GM12875 (cell line): ENCODE results near the gene NRSN2.
"Not testable (repeated sequence)": the region's sequence is repeated elsewhere in the genome, so short reads cannot be mapped to it uniquely, and the experiment has no call there.

Experiments used
- H3K4me3 ChIP-seq: one replicate; pipeline ENCODE4 v1.5.1; 2011; ENCODE audit warnings: low read depth, low read length, control low read depth
- TF ChIP-seq, protein P1 (sequence below): IDR thresholded peaks from 2 replicates; pipeline ENCODE4 v1.5.1; 2011; ENCODE audit warnings: low read depth, mild to moderate bottlenecking, control low read depth, inconsistent platforms, low read length, moderate library complexity, borderline replicate concordance; ENCODE audit not compliant: insufficient read depth

The NRSN2 gene

DNA sequence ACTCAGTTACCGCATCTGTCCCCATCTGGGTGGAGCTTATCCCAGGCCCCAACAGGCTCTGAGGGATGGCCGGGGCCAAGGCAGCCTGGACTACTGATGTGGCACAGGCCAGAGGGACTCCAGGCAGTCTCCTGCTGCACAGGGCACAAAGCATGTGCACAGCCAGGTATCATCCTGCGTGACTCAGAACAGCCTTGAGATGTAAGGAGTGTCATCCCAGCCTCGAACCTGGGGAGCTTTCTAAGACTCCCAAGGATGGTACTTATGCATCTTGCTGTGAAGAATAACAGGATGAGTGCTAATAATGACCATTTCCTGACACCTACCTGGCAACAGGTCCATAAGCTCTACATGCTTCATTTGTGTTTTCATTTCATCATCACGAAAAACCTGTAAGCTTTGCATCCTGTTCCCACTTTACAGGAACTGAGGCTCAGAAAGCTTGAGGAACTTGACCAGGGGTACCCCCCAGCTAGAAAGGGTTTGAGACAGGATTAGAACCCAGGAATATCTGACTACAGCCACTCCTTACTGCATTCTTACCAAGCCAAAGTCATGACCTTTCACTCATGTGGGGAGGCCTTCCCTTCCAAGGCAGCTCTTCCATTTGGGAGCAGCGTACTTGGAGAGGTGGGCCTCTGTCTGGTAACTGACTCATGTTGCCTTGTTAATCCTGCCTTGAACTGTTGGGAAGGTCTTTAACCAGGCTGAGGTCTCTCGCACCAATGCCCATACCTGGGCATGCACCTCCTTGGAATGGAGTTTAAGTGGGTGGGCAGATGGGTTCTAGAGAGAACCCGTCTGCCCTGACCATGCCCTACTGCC lies 35.6 kb downstream of the NRSN2 start:
- no peak overlapping the region for H3K4me3 ChIP-seq
- TF ChIP-seq, protein P1, sequence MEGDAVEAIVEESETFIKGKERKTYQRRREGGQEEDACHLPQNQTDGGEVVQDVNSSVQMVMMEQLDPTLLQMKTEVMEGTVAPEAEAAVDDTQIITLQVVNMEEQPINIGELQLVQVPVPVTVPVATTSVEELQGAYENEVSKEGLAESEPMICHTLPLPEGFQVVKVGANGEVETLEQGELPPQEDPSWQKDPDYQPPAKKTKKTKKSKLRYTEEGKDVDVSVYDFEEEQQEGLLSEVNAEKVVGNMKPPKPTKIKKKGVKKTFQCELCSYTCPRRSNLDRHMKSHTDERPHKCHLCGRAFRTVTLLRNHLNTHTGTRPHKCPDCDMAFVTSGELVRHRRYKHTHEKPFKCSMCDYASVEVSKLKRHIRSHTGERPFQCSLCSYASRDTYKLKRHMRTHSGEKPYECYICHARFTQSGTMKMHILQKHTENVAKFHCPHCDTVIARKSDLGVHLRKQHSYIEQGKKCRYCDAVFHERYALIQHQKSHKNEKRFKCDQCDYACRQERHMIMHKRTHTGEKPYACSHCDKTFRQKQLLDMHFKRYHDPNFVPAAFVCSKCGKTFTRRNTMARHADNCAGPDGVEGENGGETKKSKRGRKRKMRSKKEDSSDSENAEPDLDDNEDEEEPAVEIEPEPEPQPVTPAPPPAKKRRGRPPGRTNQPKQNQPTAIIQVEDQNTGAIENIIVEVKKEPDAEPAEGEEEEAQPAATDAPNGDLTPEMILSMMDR, result no peak

DNA sequence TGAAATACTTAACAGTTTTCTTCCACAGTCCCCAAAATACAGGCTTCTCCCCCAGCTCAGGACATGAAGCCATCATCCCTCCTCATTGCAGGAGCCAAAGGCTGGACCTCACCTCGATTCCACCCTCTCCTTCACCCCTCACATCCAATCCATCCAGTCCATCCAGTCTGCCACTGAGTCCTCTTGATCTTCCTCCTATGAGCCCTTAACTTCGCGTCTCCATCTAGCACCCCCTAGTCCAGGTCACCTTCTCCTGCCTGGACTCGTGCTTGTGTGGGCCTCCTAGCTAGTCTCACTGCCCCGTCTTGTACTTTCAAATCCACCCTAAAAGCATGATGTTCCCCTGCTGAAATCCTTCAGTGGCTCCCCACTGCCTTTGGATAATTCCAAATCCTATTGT lies 37.0 kb downstream of the NRSN2 start:
- TF ChIP-seq, protein P1, result no peak
- no peak overlapping the region for H3K4me3 ChIP-seq

DNA sequence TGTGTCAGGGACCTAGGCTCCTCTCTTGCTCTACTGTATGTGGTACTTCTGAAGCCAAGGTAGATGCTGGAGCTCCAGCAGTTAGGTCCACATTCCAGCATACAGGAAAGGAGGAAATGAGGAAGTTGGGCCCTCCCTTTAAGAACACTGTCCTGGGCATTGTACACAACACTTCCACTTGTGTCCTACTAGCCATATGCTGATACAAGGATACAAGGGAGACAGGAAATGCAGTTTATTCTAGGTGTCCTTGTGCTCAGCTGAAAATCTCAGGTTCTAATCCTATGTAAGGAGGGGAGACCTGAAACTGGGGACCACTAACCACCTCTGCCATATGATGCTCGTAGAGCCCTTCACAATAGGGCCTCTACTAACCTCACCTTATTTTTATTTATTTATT lies 37.8 kb downstream of the NRSN2 start:
- TF ChIP-seq, protein P1, result no peak
- no peak overlapping the region for H3K4me3 ChIP-seq

DNA sequence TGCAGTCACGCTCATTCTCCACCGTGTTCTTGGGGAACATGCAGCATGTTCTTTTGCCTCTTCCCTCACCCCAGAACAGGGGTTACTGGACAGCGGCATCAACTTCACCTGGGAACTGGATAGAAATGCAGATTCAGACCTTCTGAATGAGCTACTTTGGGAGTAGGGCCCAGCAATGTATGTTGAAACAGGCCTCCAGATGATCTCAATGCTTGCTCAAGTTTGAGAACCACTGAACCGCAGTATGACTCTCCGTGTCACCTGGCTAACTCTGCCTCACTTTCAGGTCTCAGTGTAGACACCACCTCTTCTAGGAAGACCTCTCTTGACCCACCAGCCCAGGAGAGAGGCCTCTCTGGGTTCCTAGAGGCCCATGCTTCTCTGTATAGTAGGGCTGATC lies 38.5 kb downstream of the NRSN2 start:
- no peak overlapping the region for H3K4me3 ChIP-seq
- TF ChIP-seq, protein P1, result no peak

DNA sequence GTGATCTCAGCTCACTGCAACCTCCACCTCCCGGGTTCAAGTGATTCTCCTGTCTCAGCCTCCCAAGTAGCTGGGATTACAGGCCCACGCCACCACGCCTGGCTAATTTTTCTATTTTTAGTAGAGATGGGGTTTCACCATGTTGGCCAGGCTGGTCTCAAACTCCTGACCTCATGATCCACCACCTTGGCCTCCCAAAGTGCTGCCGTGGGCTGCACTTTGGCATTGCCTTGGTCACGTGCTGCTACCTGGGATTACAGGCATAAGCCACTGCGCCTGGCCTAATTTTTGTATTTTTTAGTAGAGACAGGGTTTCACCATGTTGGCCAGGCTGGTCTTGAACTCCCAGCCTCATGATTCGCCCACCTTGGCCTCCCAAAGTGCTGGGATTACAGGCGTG lies 39.7 kb downstream of the NRSN2 start:
- not testable (repeated sequence) for H3K4me3 ChIP-seq

DNA sequence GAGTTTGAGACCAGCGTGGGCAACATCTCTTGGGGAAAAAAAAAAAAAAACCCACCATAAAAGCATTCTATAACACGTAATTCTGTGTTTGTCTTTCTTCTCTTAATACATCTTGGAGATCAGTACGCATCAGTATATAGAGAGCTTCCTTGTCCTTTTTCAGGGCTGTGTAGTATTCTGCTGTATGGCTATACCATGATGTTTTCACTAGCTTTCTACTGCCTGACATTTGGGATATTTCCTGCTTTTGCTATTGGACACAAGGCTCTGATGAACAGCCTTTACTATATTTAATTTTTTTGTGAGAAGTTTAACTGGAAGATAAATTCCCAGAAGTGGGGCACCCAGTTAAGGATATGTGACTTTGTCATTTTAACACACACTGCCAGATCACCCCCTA lies 40.6 kb downstream of the NRSN2 start:
- no peak overlapping the region for H3K4me3 ChIP-seq
- TF ChIP-seq, protein P1, result no peak

DNA sequence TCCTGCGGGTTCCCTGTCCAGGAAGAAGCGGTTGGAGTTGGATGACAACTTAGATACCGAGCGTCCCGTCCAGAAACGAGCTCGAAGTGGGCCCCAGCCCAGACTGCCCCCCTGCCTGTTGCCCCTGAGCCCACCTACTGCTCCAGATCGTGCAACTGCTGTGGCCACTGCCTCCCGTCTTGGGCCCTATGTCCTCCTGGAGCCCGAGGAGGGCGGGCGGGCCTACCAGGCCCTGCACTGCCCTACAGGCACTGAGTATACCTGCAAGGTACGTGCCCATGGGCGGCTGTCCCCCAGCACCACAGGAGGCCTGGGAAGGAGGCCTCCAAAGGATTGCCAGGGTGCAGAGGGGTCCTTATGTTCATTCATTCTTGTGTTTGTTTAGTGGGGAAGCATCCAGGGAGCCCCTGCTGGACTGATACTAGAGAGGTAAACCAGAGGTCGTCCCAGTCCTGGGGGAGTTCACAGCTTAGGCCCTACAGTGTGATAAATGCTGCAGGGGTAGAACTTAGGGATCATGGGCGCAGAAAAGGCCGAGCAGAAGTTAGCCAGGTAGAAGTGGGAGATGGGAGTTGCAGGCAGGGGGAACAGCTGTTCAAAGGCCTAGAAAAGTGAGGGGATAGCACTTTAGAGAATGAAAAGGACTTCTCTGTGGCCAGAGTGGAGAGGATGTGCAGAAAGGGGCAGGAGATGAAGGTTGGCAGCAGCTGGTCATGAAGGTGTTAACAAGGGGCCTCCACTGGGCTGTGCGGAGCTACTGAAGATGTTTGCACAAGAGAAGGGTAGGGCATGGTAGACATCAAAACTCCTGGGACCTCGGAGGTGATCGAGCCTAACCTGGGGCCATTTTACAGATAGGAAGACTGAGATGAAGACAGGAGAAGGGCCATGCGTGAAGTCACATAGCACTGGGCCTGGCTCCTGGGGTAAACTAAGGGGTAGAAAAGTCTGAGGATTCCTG lies 41.4 kb downstream of the NRSN2 start:
- no peak overlapping the region for H3K4me3 ChIP-seq
- TF ChIP-seq, protein P1, result no peak
